NCI-H345 treated with DMSO at 0.1 percent for 48 hours (cell line): ENCODE results near the gene RSPH9.
"Not testable (repeated sequence)": the region's sequence is repeated elsewhere in the genome, so short reads cannot be mapped to it uniquely, and the experiment has no call there.

Experiments used
- DNase-seq: peaks from one replicate; lab custom pipeline; 2025; ENCODE audit not compliant: unreplicated experiment; lab: John Stamatoyannopoulos, UW

Gene RSPH9

GRCh38 chr6:43628393-43629103 lies 16.3 kb upstream of the RSPH9 start:
- DNase-seq, result peak; percentile 42

GRCh38 chr6:43629104-43629504 lies 15.7 kb upstream of the RSPH9 start, which contains the start of gene GTPBP2:
Gene GTPBP2, minus strand, starts transcription at chr6:43629264. Its CDS starts 102 bp downstream, at chr6:43629162.
- peak; percentile 97 for DNase-seq

GRCh38 chr6:43629505-43630300 lies 15.1 kb upstream of the RSPH9 start:
- DNase-seq, result peak; percentile 94

- no peak for DNase-seq
Observed at GRCh38 chr6:43630980-43631619, 13.7 kb upstream of the RSPH9 start.

GRCh38 chr6:43633002-43633401 lies 11.8 kb upstream of the RSPH9 start:
- not testable (repeated sequence) for DNase-seq

GRCh38 chr6:43634702-43635303 lies 10.0 kb upstream of the RSPH9 start:
- no peak for DNase-seq

DNA sequence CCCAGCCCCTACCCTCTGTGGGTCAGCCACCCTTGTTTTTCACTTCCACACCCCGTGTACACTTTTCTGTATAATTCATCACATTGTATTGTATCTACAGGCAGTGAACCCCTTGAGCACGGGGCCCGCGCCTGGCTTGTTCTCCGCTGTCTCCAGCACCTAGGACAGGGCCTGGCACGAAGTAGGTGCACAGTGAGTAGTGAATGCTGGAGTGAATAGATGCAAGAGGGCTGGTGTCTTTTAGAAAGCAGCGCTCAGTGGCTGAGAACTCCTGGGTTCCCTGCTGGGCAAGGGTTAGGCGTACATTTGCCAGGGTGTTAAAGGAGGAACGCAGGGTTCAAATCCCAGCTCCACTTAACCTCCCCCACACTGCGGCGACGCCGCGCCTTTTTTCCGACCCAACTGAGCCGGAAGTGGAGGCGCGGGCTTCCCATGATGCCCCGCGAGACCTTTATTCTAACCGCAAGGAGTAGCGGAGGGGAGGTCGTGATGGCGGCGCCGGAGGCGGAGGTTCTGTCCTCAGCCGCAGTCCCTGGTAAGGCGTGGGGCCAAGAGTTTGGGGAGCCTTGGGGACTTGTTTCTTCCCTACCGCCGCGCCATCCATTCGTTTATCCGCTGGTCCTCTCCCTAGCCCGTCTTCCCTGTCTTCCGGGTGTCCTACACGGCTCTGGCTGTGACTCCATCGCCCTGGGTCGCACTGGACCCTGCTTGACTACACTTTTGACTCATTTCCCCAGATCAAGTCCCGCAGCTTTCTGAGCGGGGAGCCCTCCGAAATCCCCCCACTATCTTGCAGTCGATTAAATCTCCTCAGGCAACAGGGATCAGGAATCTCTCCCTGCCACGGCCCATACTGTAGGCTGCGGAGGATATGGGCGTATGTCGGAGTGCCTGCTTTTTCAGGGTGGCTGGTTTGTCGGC lies 9.2 kb upstream of the RSPH9 start, which contains the start of gene MAD2L1BP:
Gene MAD2L1BP, plus strand, starts transcription at position 454 of the 921 bp plus-strand sequence. Its CDS starts 36 bp downstream, at position 490.
- peak; percentile 63 for DNase-seq

DNA sequence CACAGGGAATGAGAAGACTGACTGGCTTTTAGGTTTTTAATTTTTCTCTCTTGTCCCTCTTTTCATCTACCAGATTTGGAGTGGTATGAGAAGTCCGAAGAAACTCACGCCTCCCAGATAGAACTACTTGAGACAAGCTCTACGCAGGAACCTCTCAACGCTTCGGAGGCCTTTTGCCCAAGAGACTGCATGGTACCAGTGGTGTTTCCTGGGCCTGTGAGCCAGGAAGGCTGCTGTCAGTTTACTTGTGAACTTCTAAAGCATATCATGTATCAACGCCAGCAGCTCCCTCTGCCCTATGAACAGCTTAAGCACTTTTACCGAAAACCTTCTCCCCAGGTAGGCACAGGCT lies 8.6 kb upstream of the RSPH9 start:
- no peak for DNase-seq

DNA sequence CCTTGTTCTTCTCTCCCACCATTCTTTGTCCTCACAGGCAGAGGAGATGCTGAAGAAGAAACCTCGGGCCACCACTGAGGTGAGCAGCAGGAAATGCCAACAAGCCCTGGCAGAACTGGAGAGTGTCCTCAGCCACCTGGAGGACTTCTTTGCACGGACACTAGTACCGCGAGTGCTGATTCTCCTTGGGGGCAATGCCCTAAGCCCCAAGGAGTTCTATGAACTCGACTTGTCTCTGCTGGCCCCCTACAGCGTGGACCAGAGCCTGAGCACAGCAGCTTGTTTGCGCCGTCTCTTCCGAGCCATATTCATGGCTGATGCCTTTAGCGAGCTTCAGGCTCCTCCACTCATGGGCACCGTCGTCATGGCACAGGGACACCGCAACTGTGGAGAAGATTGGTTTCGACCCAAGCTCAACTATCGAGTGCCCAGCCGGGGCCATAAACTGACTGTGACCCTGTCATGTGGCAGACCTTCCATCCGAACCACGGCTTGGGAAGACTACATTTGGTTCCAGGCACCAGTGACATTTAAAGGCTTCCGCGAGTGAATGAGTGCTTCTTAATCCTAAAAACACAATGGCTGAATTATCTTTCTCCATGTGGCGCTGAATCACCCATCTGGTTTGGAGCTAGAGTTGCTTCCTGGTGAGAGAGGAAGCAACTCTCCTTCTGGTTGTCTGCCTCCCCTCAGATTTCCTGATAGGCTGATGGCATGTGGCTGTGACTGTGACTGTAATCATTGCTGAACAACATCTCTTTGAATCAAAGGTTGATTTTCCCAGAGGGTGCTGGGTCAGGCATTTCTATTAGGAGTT lies 4.6 kb upstream of the RSPH9 start:
- no peak for DNase-seq

GRCh38 chr6:43645613-43645964 lies 753 bp downstream of the RSPH9 start:
- no peak for DNase-seq

DNA sequence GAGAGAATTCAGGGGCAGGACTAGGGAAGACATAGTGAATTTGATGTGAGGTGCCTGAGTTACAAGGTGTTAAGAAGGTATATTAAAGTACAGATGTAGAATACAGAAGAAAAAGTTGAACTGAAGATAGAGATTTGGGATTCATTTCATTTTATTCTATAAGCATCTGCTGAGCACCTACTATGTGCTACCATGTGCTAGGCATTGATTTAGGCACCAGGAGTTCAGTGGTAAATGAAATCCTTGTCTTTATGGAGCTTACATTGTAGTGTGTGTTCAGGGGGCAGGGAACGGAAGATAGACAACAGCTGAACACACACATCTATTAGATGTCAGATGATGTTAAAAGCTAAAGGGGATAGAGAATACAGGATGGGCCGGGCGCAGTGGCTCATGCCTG lies 2.8 kb downstream of the RSPH9 start:
- DNase-seq, result no peak

GRCh38 chr6:43648248-43648647 lies 3.4 kb downstream of the RSPH9 start:
- no peak for DNase-seq

DNA sequence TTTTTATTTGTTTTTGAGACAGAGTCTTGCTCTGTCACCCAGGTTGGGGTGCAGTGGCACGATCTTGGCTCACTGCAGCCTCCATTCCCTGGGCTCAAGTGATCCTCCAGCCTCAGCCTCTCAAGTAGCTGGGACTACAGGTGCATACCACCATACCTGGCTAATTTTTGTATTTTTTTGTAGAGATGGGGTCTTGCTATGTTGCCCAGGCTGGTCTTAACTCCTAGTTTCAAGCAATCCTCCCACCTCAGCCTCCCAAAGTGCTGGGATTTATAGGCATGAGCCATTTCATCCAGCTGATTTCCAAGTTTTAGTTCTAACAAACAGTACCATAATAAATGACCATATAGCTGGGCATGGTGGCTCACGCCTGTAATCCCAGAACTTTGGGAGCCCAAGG lies 8.0 kb downstream of the RSPH9 start:
- not testable (repeated sequence) for DNase-seq

DNA sequence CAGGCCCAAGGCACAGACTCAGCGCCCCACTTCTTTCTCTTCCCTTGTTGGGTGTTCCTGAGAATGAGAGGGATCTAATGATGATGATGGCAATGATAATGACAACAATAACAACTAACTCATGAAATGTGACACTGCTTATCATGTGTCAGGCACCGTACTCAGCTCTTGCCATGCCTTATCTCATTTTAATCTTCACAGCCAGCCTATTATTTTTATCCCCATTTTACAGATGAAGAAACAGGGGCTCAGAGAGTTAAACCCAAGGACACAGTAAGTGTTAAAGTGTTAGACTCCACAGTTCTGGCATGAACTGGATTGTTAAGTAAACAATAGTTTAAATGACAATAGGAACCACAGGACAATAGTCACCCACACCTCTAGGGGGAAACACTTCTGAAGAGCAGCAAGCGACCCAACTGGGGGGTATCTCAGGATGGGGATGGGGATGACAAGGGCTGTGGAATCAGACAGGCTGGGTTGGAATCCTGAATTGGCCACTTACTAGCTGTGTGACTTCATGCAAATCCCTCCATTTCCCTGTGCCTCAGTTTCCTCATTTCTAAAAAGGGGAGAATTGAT lies 12.5 kb downstream of the RSPH9 start:
- DNase-seq, result no peak

- no peak for DNase-seq
Observed at GRCh38 chr6:43658161-43658560, 13.3 kb downstream of the RSPH9 start.

- not testable (repeated sequence) for DNase-seq
Observed at GRCh38 chr6:43662948-43663347, 18.1 kb downstream of the RSPH9 start.

DNA sequence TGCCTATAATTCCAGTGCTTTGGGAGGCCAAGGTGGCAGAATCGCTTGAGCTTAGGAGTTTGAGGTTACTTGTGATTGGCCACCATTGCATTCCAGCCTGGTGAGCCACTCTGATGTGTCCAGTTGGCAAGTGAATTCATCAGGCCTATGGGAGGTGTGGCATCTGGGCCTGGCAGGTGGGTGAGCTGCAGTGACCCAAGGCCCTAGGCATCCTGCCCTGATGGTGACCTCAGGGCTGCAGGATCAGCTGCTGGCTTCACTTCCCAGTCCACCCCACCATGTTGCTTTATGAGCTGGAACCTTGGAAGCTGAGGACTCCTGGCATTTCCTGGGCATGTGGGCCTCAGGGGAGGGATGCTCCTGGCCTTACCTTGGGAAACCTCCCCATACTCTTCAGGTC lies 20.5 kb downstream of the RSPH9 start:
- no peak for DNase-seq

- no peak for DNase-seq
Observed at GRCh38 chr6:43666196-43666920, 21.5 kb downstream of the RSPH9 start.
